ENCODE measurements around the gene LNX2. TPM values are rescaled to one million over a fixed set of nuclear protein-coding genes. Genes with fewer than 3 reads are reported as not detected.
A peak's percentile ranks its signal among the peaks of the same experiment; 100 is the strongest.

The LNX2 gene
- 4.8 TPM for total RNA-seq

DNA sequence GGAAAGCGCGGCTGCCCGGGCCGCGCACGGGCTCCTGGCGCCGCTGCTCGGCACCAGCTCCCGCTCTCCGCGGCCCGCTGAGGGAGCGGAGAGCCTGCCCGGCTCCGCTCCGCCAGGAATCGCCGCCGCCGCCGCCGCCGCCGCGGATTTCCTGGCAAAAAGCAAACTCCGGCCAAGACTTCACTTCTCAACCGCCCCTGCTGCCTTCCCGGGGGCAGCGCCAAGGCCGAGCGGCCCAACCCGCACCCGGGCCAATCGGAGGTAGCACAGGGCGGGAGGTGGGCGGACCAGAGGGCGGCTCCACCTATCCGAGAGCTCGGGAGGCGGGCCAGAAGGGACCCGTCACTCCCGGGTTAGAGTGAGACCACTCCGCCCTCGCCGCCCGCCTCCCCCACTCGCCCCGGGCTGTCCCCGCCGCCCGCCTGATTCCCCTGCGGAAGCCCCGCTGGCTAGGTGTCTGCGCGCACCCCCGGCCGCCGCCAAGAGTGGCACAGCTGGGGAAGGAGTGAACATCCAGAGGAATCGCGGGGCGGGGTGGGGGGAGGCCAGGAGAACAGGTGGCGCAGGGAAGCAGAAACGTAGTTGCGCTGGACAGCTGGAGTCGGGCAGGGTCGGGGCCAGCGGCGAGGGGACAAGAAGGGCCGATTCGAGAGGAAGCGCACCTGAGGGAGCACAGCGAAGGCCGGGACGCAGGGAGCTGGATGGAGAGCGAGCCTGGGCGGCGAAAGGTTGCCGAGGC is at the start of gene LNX2:
Gene LNX2, minus strand, starts transcription at position 153 of the 739 bp plus-strand sequence. CDS start 38,826 bp downstream, outside the sequence.
- peaks cover 40% of the 10 kb centered on the region for H3K4me1 ChIP-seq (ENCODE audit: insufficient read depth, low read length)
- H3K27me3 ChIP-seq (ENCODE audit: insufficient read depth, low read length), result no peaks in the 10 kb centered on the region
- H3K9me3 ChIP-seq (ENCODE audit: low read depth, low read length), result no peaks in the 10 kb centered on the region
- peak within 1 kb of the TSS; percentile 82 for H3K4me3 ChIP-seq (ENCODE audit: low read length)

DNA sequence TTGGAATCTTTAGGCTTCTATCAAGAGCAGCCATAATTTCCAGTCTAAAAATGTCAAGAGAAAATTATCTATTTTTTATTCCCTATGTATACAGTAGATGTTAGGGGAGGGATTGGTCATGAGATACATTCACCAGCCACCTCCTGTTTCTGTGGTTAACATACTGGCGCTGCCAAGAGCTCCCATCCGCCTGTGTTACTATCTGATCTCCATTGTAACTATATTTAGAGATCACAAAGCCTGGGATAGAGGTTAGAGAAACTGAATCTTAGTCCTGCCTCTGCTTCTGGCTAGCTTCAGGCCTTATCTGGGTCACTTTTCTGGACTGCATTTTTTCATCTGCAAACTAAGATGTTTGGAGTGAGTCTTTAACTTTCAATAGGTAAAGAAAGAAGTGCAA is 47.6 kb upstream of the LNX2 start:
- Histone ChIP-seq H3K4me3 (ENCODE audit: low read length) (no peak overlapping the region), H3K9me3 (ENCODE audit: low read depth, low read length) (no peaks in the 10 kb centered on the region), H3K27me3 (ENCODE audit: insufficient read depth, low read length) (no peaks in the 10 kb centered on the region), H3K4me1 (ENCODE audit: insufficient read depth, low read length) (no peaks in the 10 kb centered on the region)

GRCh38 chr13:27666951-27667350 is 46.6 kb upstream of the LNX2 start:
- no peak overlapping the region for H3K4me3 ChIP-seq (ENCODE audit: low read length)
- H3K4me1 ChIP-seq (ENCODE audit: insufficient read depth, low read length), result no peaks in the 10 kb centered on the region
- no peaks in the 10 kb centered on the region for H3K27me3 ChIP-seq (ENCODE audit: insufficient read depth, low read length)
- no peaks in the 10 kb centered on the region for H3K9me3 ChIP-seq (ENCODE audit: low read depth, low read length)

DNA sequence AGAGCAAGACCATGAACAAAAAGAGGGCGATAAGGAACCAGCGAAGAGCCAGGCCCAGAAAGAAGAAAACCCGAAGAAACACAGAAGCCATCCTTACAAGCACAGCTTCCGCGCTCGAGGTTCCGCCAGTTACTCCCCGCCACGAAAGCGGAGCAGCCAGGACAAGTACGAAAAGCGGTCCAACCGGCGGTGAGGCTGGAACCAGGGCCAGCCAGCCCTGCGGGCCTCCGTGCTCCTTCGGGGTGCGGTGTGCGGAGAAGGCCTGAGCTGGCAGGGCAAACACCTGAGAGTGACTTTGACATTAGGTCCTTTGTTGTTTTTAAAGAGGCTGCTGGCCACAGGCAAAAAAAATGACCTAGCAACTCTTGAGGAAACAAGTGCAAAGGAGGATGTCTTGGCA is 45.4 kb upstream of the LNX2 start:
- Histone ChIP-seq H3K4me3 (ENCODE audit: low read length) (no peak overlapping the region), H3K9me3 (ENCODE audit: low read depth, low read length) (no peaks in the 10 kb centered on the region), H3K4me1 (ENCODE audit: insufficient read depth, low read length) (no peaks in the 10 kb centered on the region), H3K27me3 (ENCODE audit: insufficient read depth, low read length) (no peaks in the 10 kb centered on the region)

DNA sequence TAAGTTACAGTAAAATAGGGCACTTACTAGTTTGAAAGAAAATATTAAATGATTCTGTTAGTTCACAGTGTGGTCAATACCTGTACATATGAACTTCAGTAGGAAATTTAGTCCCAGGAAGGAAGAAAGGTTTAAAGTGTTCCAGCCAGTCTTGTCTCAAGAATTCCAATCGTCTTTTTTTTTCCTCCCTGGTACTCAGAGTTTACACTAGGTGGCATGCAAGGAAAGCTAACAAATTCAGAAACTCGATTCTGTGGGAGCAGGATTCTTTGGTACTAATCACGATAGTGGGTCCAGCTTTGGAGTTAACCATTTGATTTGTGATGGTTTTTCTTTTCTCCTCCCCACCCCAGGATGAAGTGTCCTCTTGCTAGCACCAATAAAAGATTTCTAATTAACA is 45.0 kb upstream of the LNX2 start:
- H3K27me3 ChIP-seq (ENCODE audit: insufficient read depth, low read length), result no peaks in the 10 kb centered on the region
- H3K9me3 ChIP-seq (ENCODE audit: low read depth, low read length), result no peaks in the 10 kb centered on the region
- H3K4me1 ChIP-seq (ENCODE audit: insufficient read depth, low read length), result no peaks in the 10 kb centered on the region
- H3K4me3 ChIP-seq (ENCODE audit: low read length), result no peak overlapping the region

DNA sequence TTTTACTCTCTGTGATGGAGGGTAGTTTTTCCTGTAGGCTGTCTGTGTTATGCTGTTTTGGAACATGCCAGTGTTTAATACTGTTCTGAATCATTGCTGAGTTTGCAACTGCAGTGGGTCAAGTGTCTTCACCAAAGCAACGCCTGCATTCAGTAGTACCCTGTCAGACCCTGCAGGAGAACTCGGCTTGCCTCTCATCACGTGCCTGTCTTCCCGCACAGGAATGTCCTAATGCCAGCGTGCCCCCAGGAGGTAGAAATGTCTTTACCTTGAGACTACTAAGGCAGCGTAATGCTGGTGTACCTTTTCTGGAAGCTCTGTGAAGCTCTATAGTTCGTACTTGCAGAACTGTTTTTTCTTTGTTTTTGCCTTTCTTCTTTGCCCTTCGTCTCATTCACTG is 43.6 kb upstream of the LNX2 start:
- Histone ChIP-seq H3K4me3 (ENCODE audit: low read length) (no peak overlapping the region), H3K27me3 (ENCODE audit: insufficient read depth, low read length) (no peaks in the 10 kb centered on the region), H3K9me3 (ENCODE audit: low read depth, low read length) (no peaks in the 10 kb centered on the region), H3K4me1 (ENCODE audit: insufficient read depth, low read length) (no peaks in the 10 kb centered on the region)

- Histone ChIP-seq H3K4me1 (ENCODE audit: insufficient read depth, low read length) (no peaks in the 10 kb centered on the region), H3K27me3 (ENCODE audit: insufficient read depth, low read length) (no peaks in the 10 kb centered on the region), H3K9me3 (ENCODE audit: low read depth, low read length) (no peaks in the 10 kb centered on the region), H3K4me3 (ENCODE audit: low read length) (no peak overlapping the region)
These were observed 42.6 kb upstream of the LNX2 start for GRCh38 chr13:27662738-27663470.

- no peaks in the 10 kb centered on the region for H3K9me3 ChIP-seq (ENCODE audit: low read depth, low read length)
These were observed 40.7 kb upstream of the LNX2 start for GRCh38 chr13:27661017-27661416.

DNA sequence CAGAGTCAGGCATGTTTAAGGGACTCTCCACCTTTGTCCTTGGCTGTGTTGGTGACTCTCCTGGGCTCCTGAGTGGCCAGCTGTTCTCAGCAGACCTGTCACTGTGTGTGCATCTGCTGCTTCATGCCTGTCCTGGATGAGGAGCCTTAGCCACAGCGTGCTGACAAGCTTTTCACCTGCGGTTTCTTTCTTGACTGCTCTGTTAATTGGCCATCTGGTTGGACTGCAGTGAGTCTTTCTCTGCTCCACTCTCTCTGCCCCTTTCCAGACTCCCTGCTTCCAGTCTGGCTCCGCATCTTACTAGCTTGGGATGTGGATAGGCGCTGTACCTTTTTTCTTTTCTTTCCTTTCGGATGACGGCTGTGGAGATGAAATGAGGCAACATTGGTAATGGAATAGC is 40.2 kb upstream of the LNX2 start:
- Histone ChIP-seq H3K9me3 (ENCODE audit: low read depth, low read length) (no peaks in the 10 kb centered on the region), H3K4me1 (ENCODE audit: insufficient read depth, low read length) (no peaks in the 10 kb centered on the region)

More at GRCh38 chr13:27661017-27661416, 40.7 kb upstream of the LNX2 start:
- H3K4me3 ChIP-seq (ENCODE audit: low read length), result no peak overlapping the region
- no peaks in the 10 kb centered on the region for H3K27me3 ChIP-seq (ENCODE audit: insufficient read depth, low read length)
- no peaks in the 10 kb centered on the region for H3K4me1 ChIP-seq (ENCODE audit: insufficient read depth, low read length)

DNA sequence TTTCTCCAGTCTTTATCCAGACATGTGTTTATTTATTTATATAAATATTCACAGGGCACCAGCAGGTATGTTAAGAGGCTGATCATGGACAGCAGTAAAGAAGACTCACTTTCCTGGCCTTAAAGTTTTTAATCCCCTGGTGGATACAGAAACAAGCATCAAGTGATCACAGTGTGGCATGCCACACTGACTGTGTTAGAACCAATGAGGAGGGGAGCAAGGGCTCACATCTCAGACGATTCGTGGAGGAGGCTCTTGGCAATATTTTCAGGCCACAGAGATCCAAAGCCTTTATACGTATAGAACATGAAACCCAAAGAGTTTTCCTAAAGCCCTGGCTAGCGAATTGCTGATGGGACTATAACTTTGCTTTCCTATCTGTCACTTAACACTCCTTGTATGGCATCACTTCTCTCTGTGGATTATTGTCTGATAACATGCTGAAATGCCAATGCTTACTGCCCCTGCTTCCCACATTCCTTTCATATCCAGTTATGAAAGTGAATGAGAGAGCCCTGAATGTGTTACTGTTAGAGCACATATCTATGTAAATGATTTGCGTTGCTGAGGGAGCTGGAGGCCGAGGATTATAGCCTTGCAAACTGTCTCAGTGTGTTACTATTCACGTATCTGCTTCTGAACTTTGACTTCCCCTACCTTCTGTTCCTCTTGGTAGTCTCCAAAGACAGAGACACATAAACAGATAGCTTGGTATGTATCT is 39.0 kb upstream of the LNX2 start:
- Histone ChIP-seq H3K9me3 (ENCODE audit: low read depth, low read length) (no peaks in the 10 kb centered on the region), H3K27me3 (ENCODE audit: insufficient read depth, low read length) (no peaks in the 10 kb centered on the region), H3K4me3 (ENCODE audit: low read length) (no peak overlapping the region), H3K4me1 (ENCODE audit: insufficient read depth, low read length) (no peaks in the 10 kb centered on the region)

More for the DNA sequence above, 40.2 kb upstream of the LNX2 start:
- H3K27me3 ChIP-seq (ENCODE audit: insufficient read depth, low read length), result no peaks in the 10 kb centered on the region
- no peak overlapping the region for H3K4me3 ChIP-seq (ENCODE audit: low read length)

- no peak overlapping the region for H3K4me3 ChIP-seq (ENCODE audit: low read length)
- H3K9me3 ChIP-seq (ENCODE audit: low read depth, low read length), result no peaks in the 10 kb centered on the region
- H3K27me3 ChIP-seq (ENCODE audit: insufficient read depth, low read length), result no peaks in the 10 kb centered on the region
- no peaks in the 10 kb centered on the region for H3K4me1 ChIP-seq (ENCODE audit: insufficient read depth, low read length)
These were observed 38.2 kb upstream of the LNX2 start for GRCh38 chr13:27658546-27658945.

DNA sequence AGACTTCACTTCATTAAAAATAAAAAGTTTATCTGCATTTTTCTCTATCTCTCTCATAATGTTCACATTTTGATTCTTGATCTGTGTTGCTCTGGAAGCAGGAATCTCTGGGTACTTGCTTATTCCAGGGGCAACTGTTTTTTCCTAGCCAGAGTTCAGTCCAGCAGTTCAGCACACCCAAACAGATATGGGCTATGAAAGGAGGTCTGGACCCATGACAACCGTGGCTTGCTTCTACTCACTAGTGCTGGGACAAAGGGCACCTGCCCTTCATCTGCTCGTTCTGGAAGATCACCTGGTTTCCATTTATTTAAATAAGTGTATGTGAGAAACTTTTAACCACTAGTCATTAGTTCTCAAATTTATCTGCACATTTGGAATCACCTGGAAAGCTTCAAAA is 37.4 kb upstream of the LNX2 start:
- Histone ChIP-seq H3K4me3 (ENCODE audit: low read length) (no peak overlapping the region), H3K4me1 (ENCODE audit: insufficient read depth, low read length) (no peaks in the 10 kb centered on the region), H3K27me3 (ENCODE audit: insufficient read depth, low read length) (no peaks in the 10 kb centered on the region), H3K9me3 (ENCODE audit: low read depth, low read length) (no peaks in the 10 kb centered on the region)

- peaks cover 14% of the 10 kb centered on the region for H3K9me3 ChIP-seq (ENCODE audit: low read depth, low read length)
- H3K27me3 ChIP-seq (ENCODE audit: insufficient read depth, low read length), result no peaks in the 10 kb centered on the region
- no peaks in the 10 kb centered on the region for H3K4me1 ChIP-seq (ENCODE audit: insufficient read depth, low read length)
- H3K4me3 ChIP-seq (ENCODE audit: low read length), result no peak overlapping the region
These were observed 34.5 kb upstream of the LNX2 start for GRCh38 chr13:27654816-27655215.

- Histone ChIP-seq H3K4me3 (ENCODE audit: low read length) (no peak overlapping the region), H3K27me3 (ENCODE audit: insufficient read depth, low read length) (no peaks in the 10 kb centered on the region), H3K9me3 (ENCODE audit: low read depth, low read length) (peaks cover 22% of the 10 kb centered on the region), H3K4me1 (ENCODE audit: insufficient read depth, low read length) (no peaks in the 10 kb centered on the region)
These were observed 33.7 kb upstream of the LNX2 start for GRCh38 chr13:27654059-27654458.

DNA sequence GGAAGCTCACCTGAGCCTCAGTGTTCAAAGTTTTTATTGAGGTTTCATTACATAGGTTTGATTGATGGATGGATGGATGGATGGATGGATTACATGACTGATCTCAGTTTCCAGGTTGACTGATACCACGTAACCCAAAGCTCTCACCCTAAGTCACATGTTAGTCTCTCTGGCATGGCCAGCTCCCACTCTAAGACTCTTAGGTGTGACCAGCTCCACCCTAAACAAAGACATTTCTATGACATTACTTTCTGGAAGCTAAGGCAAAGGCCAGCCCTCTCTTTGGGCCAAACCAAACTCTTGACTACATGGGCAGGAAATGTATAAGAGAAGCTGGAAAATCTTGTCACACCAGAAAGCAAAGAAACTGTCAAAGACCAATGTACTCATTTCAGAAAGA is 30.0 kb upstream of the LNX2 start:
- no peaks in the 10 kb centered on the region for H3K4me1 ChIP-seq (ENCODE audit: insufficient read depth, low read length)
- no peaks in the 10 kb centered on the region for H3K27me3 ChIP-seq (ENCODE audit: insufficient read depth, low read length)
- H3K4me3 ChIP-seq (ENCODE audit: low read length), result no peak overlapping the region
- H3K9me3 ChIP-seq (ENCODE audit: low read depth, low read length), result peaks cover 27% of the 10 kb centered on the region
